ENCODE data around the gene ZRANB2. TPM values are rescaled to one million over a fixed set of nuclear protein-coding genes. Genes with fewer than 3 reads are reported as not detected.

The ZRANB2 gene
- total RNA-seq, 1 donor from 2014 or later = 105 TPM

- DNase-seq (ENCODE audit: low spot score) = no peak
Observed at GRCh38 chr1:71027991-71028390, 52.8 kb downstream of the ZRANB2 start.

- no peak for DNase-seq (ENCODE audit: low spot score)
Observed at GRCh38 chr1:71026093-71026492, 54.7 kb downstream of the ZRANB2 start.

- DNase-seq (ENCODE audit: low spot score) = no peak
Observed at GRCh38 chr1:71023515-71023914, 57.3 kb downstream of the ZRANB2 start.

GRCh38 chr1:71019233-71019969 is 61.4 kb downstream of the ZRANB2 start:
- no peak for DNase-seq (ENCODE audit: low spot score)

- DNase-seq (ENCODE audit: low spot score) = no peak
Observed at GRCh38 chr1:71018791-71019190, 62.0 kb downstream of the ZRANB2 start.

- no peak for DNase-seq (ENCODE audit: low spot score)
Observed at GRCh38 chr1:71015745-71016144, 65.1 kb downstream of the ZRANB2 start.

- no peak for DNase-seq (ENCODE audit: low spot score)
Observed at GRCh38 chr1:71014178-71014579, 66.7 kb downstream of the ZRANB2 start.

Other genes starting within 250 kb of the ZRANB2 start
- gene PTGER3, start 33.2 kb downstream of the ZRANB2 start, total RNA-seq = 6.0 TPM

Measured in ureter (tissue), 1 donor.